ENCODE data around the gene ZBTB20. TPM values are rescaled to one million over a fixed set of nuclear protein-coding genes. Genes with fewer than 3 reads are reported as not detected.

ZBTB20 gene
- total RNA-seq, 1 experiment from 2014 or later, result 0.10 TPM

- DNase-seq (ENCODE audit: low spot score), result no peak
- in situ Hi-C loops (cut with HindIII; ENCODE audit: low sequenced_read_pairs), result no loop called here
Observed at GRCh38 chr3:114299421-114299820, 847.7 kb downstream of the ZBTB20 start.

GRCh38 chr3:114295946-114296345, 851.1 kb downstream of the ZBTB20 start:
- no peak for DNase-seq (ENCODE audit: low spot score)
- in situ Hi-C loops (cut with HindIII; ENCODE audit: low sequenced_read_pairs), result no loop called here

GRCh38 chr3:114294940-114295480, 852.1 kb downstream of the ZBTB20 start:
- no peak for DNase-seq (ENCODE audit: low spot score)
- in situ Hi-C loops (cut with HindIII; ENCODE audit: low sequenced_read_pairs), result no loop called here

- DNase-seq (ENCODE audit: low spot score), result no peak
- in situ Hi-C loops (cut with HindIII; ENCODE audit: low sequenced_read_pairs), result no loop called here
Observed at GRCh38 chr3:114293838-114294535, 853.1 kb downstream of the ZBTB20 start, which contains the start of gene TIGIT. Gene TIGIT, plus strand, starts transcription at chr3:114294028. Its CDS starts 34 bp downstream, at chr3:114294062.

- in situ Hi-C loops (cut with HindIII; ENCODE audit: low sequenced_read_pairs), result no loop called here
Observed at GRCh38 chr3:114290911-114291901, 855.9 kb downstream of the ZBTB20 start.

GRCh38 chr3:114286266-114286665, 860.8 kb downstream of the ZBTB20 start:
- in situ Hi-C loops (cut with HindIII; ENCODE audit: low sequenced_read_pairs), result no loop called here
- no peak for DNase-seq (ENCODE audit: low spot score)

More at GRCh38 chr3:114290911-114291901, 855.9 kb downstream of the ZBTB20 start:
- peak; percentile 16 for DNase-seq (ENCODE audit: low spot score)

- no peak for DNase-seq (ENCODE audit: low spot score)
- in situ Hi-C loops (cut with HindIII; ENCODE audit: low sequenced_read_pairs), result no loop called here
Observed at GRCh38 chr3:114285648-114286230, 861.3 kb downstream of the ZBTB20 start.

GRCh38 chr3:114284644-114285043, 862.4 kb downstream of the ZBTB20 start:
- DNase-seq (ENCODE audit: low spot score), result no peak
- in situ Hi-C loops (cut with HindIII; ENCODE audit: low sequenced_read_pairs), result no loop called here

Measured in G401 (cell line).